ENCODE measurements around the gene DMXL2.

- no peak for TF ChIP-seq EZH2 (IDR thresholded peaks at IDR 0.05; ENCODE audit: borderline replicate concordance, low read length)
- no peak for TF ChIP-seq CTCF (IDR thresholded peaks at IDR 0.05; ENCODE audit: low read length)
Measured at GRCh38 chr15:51558876-51559275, 63.7 kb downstream of the DMXL2 start.

Measured in OCI-LY1 (cell line).